ENCODE data around the gene LRCH3. TPM values are rescaled to one million over a fixed set of nuclear protein-coding genes. Genes with fewer than 3 reads are reported as not detected.
"Not testable (repeated sequence)": the region's sequence is repeated elsewhere in the genome, so short reads cannot be mapped to it uniquely, and the experiment has no call there.

Gene LRCH3
- total RNA-seq, 4 donors from 2014 or later: 15.0 to 197 (median 23.2) TPM

- H3K27ac ChIP-seq: no peak overlapping the region
- no peak for TF ChIP-seq POLR2A (IDR thresholded peaks at IDR 0.05)
- TF ChIP-seq CTCF (IDR thresholded peaks at IDR 0.05): no peak
- 87 to 92% methylated on average over 7 of the region's 7 CpGs for WGBS, 2 donors
- no peak for DNase-seq
- no peak overlapping the region for H3K4me3 ChIP-seq
- peaks cover 0 to 68% (median 3%) of the 10 kb centered on the region in 3 donors for H3K36me3 ChIP-seq
- intact Hi-C loops (cut with DNase I): no loop called here
- H3K27me3 ChIP-seq: no peaks in the 10 kb centered on the region
- H3K4me1 ChIP-seq: peaks cover 0 to 5% (median 0%) of the 10 kb centered on the region in 3 donors
- H3K9me3 ChIP-seq: no peaks in the 10 kb centered on the region
Observed at GRCh38 chr3:197881970-197882338, 90.9 kb downstream of the LRCH3 start.

GRCh38 chr3:197882586-197882985 lies 91.5 kb downstream of the LRCH3 start:
- DNase-seq: no peak
- H3K27me3 ChIP-seq: no peaks in the 10 kb centered on the region
- H3K9me3 ChIP-seq: no peaks in the 10 kb centered on the region
- peaks cover 0 to 68% (median 3%) of the 10 kb centered on the region in 3 donors for H3K36me3 ChIP-seq
- H3K4me1 ChIP-seq: peaks cover 0 to 5% (median 0%) of the 10 kb centered on the region in 3 donors
- H3K27ac ChIP-seq: no peak overlapping the region
- TF ChIP-seq POLR2A (IDR thresholded peaks at IDR 0.05) (no peak), CTCF (IDR thresholded peaks at IDR 0.05) (no peak)
- H3K4me3 ChIP-seq: no peak overlapping the region
- intact Hi-C loops (cut with DNase I): no loop called here
- WGBS, 2 donors: 13 to 21% methylated on average over 2 of the region's 2 CpGs

GRCh38 chr3:197883541-197883940 lies 92.5 kb downstream of the LRCH3 start:
- no peak for DNase-seq
- 75 to 85% methylated on average over 5 of the region's 5 CpGs for WGBS, 2 donors
- no peak overlapping the region for H3K4me3 ChIP-seq
- peaks cover 0 to 59% (median 3%) of the 10 kb centered on the region in 3 donors for H3K36me3 ChIP-seq
- peaks cover 0 to 6% (median 0%) of the 10 kb centered on the region in 3 donors for H3K4me1 ChIP-seq
- H3K27me3 ChIP-seq: no peaks in the 10 kb centered on the region
- intact Hi-C loops (cut with DNase I): no loop called here
- H3K27ac ChIP-seq: no peak overlapping the region
- no peaks in the 10 kb centered on the region for H3K9me3 ChIP-seq
- TF ChIP-seq POLR2A (IDR thresholded peaks at IDR 0.05) (no peak), CTCF (IDR thresholded peaks at IDR 0.05) (no peak)

DNA sequence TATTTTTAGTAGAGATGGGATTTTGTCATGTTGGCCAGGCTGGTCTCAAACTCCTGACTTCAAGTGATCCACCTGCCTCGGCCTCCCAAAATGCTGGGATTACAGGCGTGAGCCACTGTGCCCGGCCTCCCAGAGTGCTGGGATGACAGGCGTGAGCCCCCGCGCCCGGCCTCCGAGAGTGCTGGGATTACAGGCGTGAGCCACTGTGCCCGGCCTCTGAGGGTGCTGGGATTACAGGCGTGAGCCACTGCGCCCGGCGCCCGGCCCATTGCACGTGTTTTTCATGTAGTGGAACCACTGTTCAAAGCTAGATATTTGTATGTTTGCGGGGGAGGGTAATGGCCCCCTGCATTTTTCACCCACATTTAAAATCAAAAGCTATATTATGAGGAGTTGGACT lies 93.3 kb downstream of the LRCH3 start:
- 97 to 98% methylated on average over 6 to 8 of the region's 17 CpGs for WGBS, 2 donors
- H3K4me1 ChIP-seq: peaks cover 0 to 14% (median 0%) of the 10 kb centered on the region in 3 donors
- H3K27me3 ChIP-seq; H3K4me3 ChIP-seq; H3K27ac ChIP-seq; DNase-seq; intact Hi-C loops (cut with DNase I); H3K9me3 ChIP-seq: not testable (repeated sequence)
- peaks cover 0 to 51% (median 3%) of the 10 kb centered on the region in 3 donors for H3K36me3 ChIP-seq

DNA sequence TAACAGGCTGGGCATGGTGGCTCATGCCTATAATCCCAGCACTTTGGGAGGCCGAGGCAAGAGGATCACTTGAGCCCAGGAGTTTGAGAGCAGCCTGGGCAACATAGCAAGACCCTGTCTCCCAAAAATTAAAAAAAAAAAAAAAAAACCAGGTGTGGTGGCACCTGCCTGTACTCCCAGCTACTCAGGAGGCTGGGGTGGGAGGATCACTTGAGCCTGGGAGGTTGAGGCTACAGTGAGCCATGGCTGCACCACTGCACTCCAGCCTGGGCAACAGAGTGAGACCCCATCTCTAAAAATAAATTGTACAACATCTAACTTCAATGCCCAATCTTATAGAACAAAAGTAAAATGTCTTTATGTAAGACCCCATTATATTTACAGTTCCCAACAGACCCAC lies 95.0 kb downstream of the LRCH3 start:
- H3K27me3 ChIP-seq; H3K27ac ChIP-seq; intact Hi-C loops (cut with DNase I); H3K9me3 ChIP-seq; H3K4me3 ChIP-seq; DNase-seq: not testable (repeated sequence)
- 80 to 89% methylated on average over 1 of the region's 1 CpG for WGBS, 2 donors
- peaks cover 0 to 20% (median 0%) of the 10 kb centered on the region in 3 donors for H3K4me1 ChIP-seq
- H3K36me3 ChIP-seq: peaks cover 0 to 35% (median 3%) of the 10 kb centered on the region in 3 donors

GRCh38 chr3:197887430-197888053 lies 96.5 kb downstream of the LRCH3 start:
- DNase-seq; intact Hi-C loops (cut with DNase I); H3K9me3 ChIP-seq; H3K27ac ChIP-seq; H3K4me3 ChIP-seq; H3K27me3 ChIP-seq: not testable (repeated sequence)
- Histone ChIP-seq H3K4me1 (peaks cover 0 to 15% (median 0%) of the 10 kb centered on the region in 3 donors), H3K36me3 (peaks cover 0 to 25% (median 3%) of the 10 kb centered on the region in 3 donors)
- 50 to 79% methylated on average over 2 of the region's 5 CpGs for WGBS, 2 donors
